GM18909 (cell line): Measurements from ENCODE around the gene CD5L.

Source experiments
- ATAC-seq: cut with Tn5 transposase; IDR thresholded peaks from one replicate; pipeline ENCODE4 v1.9.1; 2021; ENCODE audit warnings: mild to moderate bottlenecking; ENCODE audit not compliant: unreplicated experiment, poor library complexity

CD5L gene

DNA sequence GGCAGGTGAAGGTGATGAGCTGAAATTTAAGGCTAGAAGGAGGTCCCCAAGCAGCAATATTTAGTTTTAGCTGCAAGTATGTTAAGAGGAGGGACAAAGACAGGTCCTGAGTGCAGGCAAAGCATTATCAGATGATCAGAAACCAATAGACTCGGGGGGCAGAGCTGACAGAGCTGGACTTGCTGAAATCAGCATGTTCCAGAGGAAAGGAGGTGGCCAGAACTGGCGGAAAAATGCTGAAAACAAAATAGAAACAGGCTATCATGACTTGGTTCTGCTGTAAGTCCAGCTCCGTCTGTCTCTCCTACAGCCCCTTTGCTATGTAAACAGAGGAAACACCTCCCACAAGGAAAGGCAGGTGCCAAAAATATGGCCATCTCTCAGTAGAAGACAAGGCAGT, at the start of gene CD5L:
TSS of gene CD5L (minus strand) at position 101 of the 400 bp plus-strand sequence. CDS start 107 bp downstream, outside the sequence.
- no peak for ATAC-seq

GRCh38 chr1:157882580-157882979, 41.0 kb upstream of the CD5L start:
- no peak for ATAC-seq

DNA sequence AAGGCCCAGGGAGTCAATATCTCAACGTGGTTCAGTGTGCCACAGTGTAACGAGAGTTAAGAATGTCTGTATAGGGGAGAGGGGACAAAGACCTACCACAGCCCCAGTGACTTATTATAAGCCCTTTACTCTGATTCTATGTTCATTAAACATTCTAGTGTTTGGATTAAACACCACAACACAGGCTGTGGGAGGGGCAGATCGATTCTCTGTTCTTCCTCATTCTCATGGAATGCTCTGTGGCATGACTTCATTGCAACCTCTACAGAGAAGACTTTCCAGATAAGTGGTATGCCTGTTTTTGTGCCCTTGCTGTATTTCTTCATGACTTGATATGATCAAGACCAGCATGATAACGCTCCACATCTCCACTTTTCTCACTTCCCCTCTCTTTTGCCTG, 39.0 kb upstream of the CD5L start:
- no peak for ATAC-seq

DNA sequence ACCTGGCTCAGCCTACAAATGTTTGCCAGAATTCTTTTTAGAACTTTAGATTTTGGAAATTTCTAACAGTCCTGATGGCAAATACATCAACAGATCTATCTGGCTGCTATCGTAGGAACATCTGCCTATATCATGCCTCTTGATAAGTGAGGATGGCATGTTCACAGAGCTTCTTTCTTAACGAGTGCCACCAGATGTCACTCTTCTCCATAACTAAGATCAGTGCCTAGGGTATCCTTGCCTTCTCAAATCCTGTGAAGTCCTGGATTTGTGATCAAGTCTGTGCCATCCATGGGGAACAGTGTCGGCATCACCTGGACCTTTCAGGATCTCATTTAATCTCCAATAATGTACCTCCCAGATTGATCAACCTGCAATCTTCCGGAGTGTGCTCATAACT, 36.5 kb upstream of the CD5L start:
- ATAC-seq = no peak

GRCh38 chr1:157870490-157870889, 28.9 kb upstream of the CD5L start:
- no peak for ATAC-seq

- no peak for ATAC-seq
Observed at GRCh38 chr1:157868654-157869053, 27.0 kb upstream of the CD5L start.

DNA sequence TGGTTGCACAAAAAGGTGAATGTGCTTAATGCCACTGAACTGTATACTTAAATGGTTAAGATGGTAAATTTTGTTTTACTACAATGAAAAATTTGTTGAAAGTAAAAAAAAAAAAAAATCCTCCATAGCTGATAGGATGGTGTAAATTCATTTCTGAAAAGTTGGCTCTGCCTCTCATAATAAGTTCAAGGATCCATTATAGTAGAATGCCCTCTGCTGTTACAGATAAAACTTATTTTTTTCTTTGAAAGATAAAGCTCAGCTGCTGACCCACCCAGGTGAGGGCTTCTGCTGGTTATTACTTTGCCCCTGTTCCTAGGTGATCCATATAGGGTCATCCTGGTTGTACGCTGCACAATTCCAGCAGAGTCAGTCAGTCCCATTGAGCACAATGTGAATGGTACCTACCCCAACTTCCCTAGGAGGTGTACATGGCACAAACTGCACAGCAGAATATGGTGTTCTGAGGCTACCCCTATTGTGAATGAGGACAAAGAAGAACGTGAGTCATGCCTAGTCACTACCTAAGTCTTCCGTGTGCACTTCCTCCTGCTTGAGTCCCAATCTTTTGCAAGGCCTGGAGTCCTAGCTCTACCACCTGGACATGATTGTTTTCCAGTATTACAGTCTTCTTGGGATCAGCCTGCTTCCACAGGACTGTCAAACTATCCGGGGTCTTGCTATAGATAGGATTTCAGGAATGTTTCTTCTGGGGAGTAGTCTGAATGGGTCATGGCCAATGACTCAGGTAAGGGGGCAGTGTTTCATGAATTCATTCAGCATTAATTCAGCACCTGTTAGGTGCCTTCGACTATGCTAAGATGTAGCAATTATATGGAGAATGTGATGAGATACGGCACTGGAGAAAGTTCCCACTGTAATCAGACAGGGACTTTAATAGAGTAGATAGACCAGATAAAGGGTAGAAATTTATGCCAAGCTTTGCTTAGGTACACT, 20.8 kb upstream of the CD5L start:
- no peak for ATAC-seq

- no peak for ATAC-seq
Observed at GRCh38 chr1:157856538-157856937, 14.9 kb upstream of the CD5L start.

- ATAC-seq = no peak
Observed at GRCh38 chr1:157852476-157852875, 10.9 kb upstream of the CD5L start.

DNA sequence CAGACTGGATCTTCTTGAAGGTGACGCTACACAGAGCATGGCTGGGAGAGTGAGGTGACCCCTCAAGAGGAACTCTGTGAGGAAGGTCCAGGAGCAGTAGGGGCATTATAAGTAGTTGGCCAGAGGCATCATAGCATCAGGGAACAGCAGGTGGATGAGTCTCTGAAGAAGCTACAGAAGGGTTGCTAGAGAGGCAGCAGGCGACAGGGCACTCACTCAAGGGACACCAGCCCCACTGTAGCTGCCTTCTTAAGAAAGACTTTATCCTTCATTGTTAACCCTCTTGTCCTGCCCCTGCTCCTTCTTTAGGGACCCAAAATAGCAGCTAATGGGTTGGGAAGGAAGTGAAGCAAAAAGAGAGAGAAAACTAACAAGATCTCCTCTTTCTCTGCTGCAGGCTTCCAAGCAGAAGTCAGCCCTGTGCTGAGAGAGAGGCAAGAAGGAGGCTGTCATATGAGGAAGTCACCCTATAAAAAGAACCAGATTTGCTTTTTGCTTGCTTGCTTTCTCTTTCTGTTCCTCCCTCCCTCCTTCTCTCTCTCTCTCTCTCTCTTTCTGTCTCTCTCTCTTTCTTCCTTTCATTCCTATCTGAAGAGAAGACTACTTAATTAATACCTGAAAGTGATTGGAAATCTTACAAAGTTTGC, 7.7 kb upstream of the CD5L start:
- ATAC-seq = no peak

- ATAC-seq = no peak
Observed at GRCh38 chr1:157844089-157844830, 2.7 kb upstream of the CD5L start.

DNA sequence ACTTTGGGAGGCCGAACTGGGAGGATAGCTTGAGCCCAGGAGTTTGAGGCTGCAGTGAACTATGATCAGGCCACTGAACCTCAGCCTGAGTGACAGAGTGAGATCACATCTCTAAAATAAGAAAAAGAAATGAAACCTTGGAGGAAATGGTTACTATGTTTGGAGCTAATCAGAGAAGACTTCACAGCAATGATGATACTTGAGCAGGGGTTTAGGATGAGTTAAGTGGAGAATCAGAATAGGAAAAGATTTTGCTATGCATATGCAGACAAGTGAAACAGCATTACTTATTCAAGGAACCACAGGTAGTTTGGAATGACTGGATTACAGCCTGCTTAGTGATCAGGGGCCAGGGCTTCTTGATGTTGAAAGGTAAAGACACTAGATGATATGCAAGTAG, 1.3 kb upstream of the CD5L start:
- no peak for ATAC-seq

DNA sequence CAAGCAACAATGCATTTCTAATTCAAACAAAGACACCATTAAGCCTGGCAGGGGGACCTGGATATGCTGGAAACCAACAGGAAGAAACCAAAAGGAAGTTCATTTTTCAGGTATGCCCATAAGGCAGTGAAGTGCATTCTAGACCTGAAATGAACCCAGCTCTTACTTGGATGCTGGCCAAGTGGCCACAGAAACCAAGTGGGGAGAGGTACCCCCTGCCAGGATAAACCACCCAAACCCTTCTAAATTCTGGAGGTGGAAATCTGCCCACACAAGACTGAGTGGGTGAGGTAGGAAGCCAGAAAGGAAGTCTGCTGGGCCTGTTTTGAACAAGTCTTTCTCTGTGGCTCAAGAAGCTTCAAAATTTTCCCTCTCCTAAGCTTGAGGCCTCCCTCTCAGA, 2.6 kb downstream of the CD5L start:
- ATAC-seq = no peak

DNA sequence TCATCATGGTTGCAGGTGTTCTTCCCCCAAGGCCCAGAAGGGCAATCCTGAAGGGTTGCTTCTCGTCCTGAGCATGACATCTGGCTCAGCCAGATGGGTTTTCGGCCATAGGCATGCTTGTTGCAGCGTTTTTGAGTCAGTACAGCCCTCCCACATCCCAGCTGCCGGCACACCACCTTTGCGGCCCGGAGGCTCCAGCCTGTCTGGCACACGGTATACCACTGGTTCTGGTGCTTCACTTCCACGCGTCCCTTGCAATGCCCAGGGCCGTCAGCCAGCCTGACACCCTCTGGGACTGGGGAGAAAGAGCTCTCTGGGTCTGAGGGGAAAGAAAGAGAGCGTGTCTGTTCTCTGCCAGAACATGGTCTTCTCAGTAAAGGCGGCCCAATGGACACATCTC, 7.2 kb downstream of the CD5L start:
- no peak for ATAC-seq

- ATAC-seq = no peak
Observed at GRCh38 chr1:157833145-157833544, 8.5 kb downstream of the CD5L start.

DNA sequence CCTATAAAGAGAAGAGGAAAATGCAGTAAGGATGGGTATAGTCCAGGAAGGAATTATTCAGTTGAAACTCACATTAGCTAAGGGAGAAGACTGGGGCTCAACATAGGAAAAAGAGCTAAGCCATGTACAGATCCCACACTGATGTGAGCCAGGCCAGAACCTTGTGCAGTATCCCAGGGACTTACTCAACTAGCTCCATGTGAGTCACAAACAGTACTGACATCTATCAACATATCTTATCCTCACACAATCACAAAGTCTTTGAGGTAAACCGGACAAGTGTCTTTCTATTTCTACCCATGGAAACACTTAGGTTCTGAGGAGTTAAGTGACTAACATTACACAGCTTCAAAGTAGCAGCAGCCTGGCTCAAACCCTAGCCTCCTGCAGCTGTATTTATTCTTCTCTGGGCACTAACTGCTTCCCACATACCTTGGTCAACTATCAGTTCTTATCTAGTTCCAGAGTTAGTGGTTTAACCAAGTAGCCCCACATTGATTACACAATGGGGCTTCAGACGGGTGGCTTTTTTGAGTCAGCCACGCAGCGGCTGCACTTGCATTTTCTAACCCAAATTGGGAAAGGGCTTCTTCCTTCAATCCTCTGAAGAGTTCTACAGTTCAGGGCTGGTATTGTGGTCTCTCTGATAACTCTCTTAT, 9.5 kb downstream of the CD5L start:
- no peak for ATAC-seq

DNA sequence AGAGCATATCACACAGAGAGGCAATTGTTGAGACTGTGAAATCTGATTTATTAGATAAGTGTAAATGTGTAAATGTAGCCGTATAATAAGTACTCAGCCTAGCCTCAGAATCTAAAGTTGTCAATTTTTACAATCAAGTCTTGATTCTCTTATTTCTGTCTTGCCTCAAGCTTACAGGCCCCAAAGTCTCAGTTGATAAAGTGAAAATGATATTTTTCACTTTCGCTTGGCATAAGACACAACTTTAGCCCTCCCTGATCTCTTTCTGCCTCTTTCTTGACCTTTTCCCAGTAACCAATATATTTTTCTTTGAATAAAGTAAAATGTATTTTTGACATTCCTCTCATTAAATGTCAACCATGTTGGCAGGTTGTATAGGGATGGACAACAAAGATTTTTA, 10.7 kb downstream of the CD5L start:
- no peak for ATAC-seq

DNA sequence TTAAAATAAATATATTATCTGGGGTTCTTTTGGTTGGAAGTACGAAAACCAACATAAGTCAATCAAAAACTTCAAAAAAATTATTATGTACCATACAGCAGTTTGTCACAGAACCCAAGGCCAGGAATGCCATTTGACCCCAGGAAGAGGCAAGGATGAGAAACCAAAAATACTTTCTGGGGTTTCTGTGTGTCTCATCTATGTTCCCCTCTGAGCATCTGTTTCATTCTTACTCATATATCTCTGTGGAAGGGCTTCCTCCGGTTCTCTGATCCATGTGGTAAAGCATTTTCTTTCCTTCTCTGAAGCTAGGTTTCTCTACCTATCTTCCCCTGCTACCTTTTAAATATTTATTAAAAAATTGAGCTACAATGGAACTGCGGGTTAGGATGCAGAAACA, 11.9 kb downstream of the CD5L start:
- no peak for ATAC-seq

- ATAC-seq = no peak
Observed at GRCh38 chr1:157829210-157829609, 12.4 kb downstream of the CD5L start.

- ATAC-seq = no peak
Observed at GRCh38 chr1:157820299-157820698, 21.3 kb downstream of the CD5L start.
